GM19328 (cell line): ENCODE data around the gene PTPRM.

ENCODE experiments used
- ATAC-seq: cut with Tn5 transposase; IDR thresholded peaks from one replicate; pipeline ENCODE4 v1.9.1; 2021; ENCODE audit warnings: mild to moderate bottlenecking, moderate library complexity; ENCODE audit not compliant: unreplicated experiment

The PTPRM gene

DNA sequence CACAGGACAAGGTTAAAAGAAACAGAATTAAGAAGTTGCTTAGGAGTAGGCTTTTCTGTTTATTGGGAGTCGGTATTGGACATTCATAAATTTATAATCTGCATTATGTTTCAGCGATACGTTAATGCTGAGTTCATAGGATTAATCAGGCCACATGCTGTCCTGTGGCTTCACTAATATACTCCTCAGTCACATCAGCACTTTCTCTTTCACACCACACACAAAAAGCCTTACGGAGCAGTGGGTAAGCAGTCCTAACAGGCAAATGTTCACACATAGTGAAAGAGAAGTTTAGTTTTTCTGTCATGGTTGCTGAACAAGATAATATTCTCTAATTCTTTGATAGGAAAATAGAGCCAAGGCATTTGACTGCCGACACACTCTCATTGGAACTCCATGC is 630.4 kb downstream of the PTPRM start:
- ATAC-seq = no peak

GRCh38 chr18:8207996-8208395 is 640.9 kb downstream of the PTPRM start:
- no peak for ATAC-seq

DNA sequence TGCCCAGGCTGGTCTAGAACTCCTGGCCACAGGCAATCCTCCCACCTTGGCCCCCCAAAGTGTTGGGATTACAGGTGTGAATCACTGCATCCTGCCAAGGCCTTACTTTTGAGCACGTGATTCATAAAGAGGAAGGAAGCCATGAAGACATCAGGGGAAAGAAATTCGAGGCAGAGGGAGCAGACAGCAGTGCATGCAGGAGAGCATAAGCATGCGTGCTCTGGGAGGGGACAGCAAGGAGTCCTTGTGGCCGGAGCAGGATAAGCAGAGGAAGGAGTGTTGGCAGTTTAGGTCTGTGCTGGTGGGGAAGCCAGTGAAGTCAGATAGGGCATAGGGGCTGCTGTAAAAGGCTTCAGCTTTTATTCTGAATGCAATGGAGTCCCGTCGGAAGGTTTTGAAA is 641.6 kb downstream of the PTPRM start:
- ATAC-seq = no peak

- ATAC-seq = no peak
Observed at GRCh38 chr18:8212896-8213780, 646.0 kb downstream of the PTPRM start.

- no peak for ATAC-seq
Observed at GRCh38 chr18:8215741-8216140, 648.6 kb downstream of the PTPRM start.

GRCh38 chr18:8217051-8217564 is 650.0 kb downstream of the PTPRM start:
- no peak for ATAC-seq

GRCh38 chr18:8218197-8218596 is 651.1 kb downstream of the PTPRM start:
- ATAC-seq = no peak

GRCh38 chr18:8221452-8221851 is 654.3 kb downstream of the PTPRM start:
- ATAC-seq = no peak

GRCh38 chr18:8224576-8224975 is 657.5 kb downstream of the PTPRM start:
- ATAC-seq = no peak

DNA sequence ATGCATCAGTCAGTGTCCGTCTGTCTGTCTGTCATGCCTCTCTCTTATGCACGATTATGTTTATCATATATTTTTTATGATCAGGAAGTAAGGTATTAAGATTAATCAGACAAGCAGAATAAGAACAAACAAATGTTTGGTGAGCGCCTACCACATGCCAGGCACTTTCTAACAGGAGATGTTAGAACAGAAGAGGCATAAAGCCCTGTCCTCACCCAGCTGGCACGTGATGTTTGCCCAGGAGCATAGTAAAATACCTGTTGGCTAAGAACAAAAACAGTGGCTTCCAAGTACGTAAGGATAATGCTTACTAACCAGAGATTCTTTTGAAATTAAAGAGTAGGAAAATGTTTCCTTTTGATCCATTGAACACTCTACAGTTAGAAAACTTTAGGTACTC is 661.9 kb downstream of the PTPRM start:
- ATAC-seq = no peak

GRCh38 chr18:8229787-8230186 is 662.7 kb downstream of the PTPRM start:
- ATAC-seq = no peak

- no peak for ATAC-seq
Observed at GRCh38 chr18:8231316-8231715, 664.2 kb downstream of the PTPRM start.

DNA sequence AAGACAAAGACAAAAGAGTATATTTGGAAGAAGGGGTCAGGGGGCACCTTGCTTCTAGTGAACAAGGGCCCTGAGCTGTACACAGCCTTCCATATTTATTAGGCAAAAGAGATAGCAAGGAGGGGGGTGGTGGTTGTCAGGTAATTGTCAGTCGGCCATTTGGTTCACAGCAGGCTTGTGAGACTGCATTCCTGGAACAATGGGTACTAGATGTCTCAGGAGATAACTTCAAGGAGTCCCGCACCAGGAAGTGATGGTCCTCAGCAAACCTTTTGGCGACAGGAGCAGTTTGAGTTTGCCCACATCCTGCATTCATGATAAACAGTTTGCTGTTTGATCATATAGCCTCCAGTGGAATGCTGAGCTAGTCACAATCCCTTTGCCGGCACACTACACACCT is 665.7 kb downstream of the PTPRM start:
- no peak for ATAC-seq

- ATAC-seq = no peak
Observed at GRCh38 chr18:8235894-8236293, 668.8 kb downstream of the PTPRM start.

- ATAC-seq = no peak
Observed at GRCh38 chr18:8238507-8238906, 671.4 kb downstream of the PTPRM start.

GRCh38 chr18:8241731-8242130 is 674.6 kb downstream of the PTPRM start:
- no peak for ATAC-seq

DNA sequence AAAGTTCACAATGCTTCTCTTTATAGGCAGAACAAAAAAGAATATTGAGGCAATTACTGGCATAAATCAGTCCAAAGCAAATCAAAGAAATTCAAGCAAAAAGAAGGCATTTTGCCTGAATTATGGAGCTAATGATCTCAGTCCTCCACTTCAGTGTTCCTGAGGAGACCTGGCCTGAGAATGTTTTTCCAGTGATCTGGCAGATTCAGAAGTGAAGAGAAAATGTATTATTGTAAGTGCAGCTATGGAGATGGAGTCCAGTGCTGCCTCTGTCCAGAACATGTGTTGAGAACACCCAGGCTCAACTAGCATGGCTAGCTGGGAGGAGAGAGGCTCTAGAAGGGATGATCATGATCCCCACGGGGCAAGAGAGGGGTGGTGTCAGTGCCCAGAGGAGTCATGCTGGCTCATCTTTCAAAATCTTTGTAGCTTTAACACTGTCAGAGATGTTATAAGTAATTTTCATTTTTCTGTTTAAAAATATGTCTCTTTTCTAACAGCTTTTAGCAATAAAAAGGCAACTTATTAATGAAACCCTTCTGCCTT is 675.1 kb downstream of the PTPRM start:
- ATAC-seq = no peak

DNA sequence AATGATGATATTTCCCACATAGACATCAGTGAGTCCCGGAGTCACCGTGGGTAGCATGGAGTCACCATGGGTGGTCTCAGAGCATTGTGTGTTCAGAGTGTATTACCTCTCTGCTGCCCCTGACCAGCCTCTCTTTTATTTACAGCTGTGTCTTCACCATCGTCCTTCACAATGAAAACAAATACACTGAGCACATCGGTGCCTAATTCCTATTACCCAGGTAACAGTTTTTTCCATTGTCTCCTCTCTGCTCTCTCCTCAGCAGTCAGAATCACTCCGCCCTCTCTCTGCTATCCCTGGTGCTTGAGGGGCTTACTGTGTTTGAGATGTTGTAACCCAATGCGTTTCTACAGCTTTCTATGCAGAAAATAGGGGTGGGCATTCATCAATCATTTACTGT is 680.6 kb downstream of the PTPRM start:
- no peak for ATAC-seq

GRCh38 chr18:8248576-8248975 is 681.5 kb downstream of the PTPRM start:
- ATAC-seq = no peak

GRCh38 chr18:8249811-8250210 is 682.7 kb downstream of the PTPRM start:
- ATAC-seq = no peak

DNA sequence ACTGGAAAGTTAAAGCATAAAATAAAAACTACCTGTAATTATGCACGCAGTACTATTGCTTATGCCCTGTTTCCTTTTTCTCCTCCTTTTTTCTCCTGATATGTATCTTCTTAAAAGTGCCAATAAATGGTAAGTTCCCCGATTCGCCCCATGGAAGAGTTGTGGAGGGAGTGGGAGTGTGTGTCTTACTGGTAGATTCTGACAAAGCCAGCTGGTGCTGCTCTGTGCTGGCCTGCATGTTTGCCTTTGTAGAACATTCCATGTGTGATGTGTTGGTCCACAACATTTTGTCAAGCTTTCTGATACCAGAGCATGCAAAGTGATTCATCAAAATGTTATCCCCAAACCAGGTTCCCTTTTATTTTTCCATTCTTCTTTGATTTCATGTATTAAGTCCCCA is 685.3 kb downstream of the PTPRM start:
- ATAC-seq = no peak

DNA sequence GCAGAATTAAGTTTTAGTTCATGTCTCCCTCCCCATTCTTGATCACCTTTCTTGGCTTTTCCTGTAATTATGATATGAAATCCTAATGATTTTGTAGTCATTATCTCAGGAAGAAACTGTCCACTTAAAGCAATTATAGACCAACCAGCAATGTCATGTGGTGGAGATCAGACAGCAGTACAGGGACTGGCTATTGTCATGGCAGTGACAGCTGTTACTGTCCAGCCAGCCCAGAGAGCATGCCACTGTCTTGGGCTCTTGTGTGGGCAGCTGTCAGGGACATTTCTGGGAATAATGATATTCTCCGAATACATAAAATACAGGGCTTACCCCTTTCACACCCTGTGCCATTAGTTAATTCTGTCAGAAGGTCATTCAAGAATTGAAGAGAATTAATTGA is 686.8 kb downstream of the PTPRM start:
- no peak for ATAC-seq
